ENCODE results near the gene FTO.

FTO gene

DNA sequence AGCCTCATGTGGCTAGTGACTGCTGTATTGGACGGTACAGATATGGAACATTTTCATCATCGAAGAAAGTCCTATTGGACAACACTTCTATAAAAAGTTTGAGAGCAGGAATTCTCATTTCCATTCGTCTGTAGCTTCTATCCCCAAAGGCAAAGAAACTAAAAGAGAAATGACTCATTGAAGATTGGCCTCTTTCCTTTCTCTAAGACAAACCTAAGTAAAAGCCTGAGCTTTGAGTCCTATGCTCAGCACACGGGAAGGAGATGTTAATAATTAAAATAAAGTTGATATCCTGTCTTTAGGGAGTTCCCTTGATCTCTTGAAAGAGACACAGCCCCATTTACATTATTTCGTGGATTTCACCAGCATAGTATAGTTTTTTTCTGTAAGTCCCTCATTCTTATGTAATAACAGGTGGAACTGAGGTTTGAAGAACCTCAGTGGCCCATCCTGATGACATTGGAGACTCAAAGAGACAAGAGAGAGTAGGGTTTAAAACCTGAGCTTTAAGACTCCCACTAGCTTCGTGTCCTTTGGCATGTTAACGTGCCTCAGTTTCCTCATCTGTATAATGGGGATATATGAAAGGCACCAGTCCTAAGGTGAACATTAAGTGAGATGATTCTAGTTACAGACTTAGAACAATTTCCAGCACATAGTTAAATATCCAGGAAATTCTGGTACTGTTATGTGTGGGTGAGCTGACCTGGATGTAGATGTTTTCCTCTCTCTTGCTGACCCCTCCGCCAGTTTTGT is 408.7 kb downstream of the FTO start:
- FAIRE-seq, result no peak
- no peak for DNase-seq (ENCODE audit: low spot score)

DNA sequence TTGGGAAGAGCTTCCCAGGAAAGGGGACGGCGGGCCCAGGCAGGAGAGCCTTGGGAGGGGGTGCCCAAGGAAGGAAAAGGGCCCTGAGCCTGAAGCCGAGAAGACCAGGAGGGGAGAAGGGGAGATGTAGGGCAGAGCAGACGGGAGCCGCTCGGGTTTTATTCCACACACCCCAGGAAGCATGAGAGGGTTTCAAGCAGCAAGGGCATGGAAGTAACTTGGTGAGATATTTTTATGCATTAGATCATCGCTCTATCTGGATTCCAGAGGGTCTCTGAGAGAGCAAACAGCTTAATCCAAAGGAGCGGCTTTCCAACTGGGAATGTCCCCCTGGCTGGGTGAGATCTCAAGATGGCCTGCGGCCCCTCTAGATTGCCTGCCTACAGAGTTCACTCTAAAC is 411.6 kb downstream of the FTO start:
- DNase-seq (ENCODE audit: low spot score) (no peak), FAIRE-seq (no peak)

DNA sequence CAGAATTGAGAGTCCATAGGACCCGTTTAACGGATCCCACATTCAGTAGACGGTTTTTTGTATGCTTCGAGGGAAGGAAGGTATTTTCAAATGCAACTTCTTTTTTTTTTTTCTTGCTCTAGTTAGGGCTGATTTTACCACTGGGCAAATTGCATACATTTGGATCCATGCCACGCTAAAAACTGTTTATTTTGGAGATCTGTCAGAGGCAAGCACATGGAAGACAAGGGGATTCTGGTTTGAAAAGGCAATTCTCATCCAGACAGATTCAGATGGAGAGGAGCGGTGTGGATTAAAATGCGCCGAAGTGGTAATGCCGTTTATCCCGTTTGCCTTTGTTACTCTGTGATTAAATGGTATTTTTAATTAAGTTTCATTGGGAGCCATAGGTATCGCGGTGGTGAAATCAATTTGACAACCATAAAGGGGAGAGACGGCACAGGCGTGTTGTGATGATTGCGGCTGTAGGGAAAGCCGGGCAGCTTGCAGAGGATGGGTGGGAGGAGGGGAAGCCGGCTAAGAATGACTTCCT is 412.2 kb downstream of the FTO start:
- DNase-seq (ENCODE audit: low spot score) (no peak), FAIRE-seq (no peak)

GRCh38 chr16:54118846-54119245 is 414.9 kb downstream of the FTO start:
- FAIRE-seq (no peak), DNase-seq (ENCODE audit: low spot score) (no peak)

GRCh38 chr16:54120846-54121480 is 417.0 kb downstream of the FTO start:
- DNase-seq (ENCODE audit: low spot score) (no peak), FAIRE-seq (no peak)

- FAIRE-seq (no peak), DNase-seq (ENCODE audit: low spot score) (no peak)
Observed at GRCh38 chr16:54121539-54122295, 417.8 kb downstream of the FTO start.

GRCh38 chr16:54123766-54124165 is 419.8 kb downstream of the FTO start:
- no peak for FAIRE-seq
- DNase-seq (ENCODE audit: low spot score), result no peak

- DNase-seq (ENCODE audit: low spot score), result no peak
- no peak for FAIRE-seq
Observed at GRCh38 chr16:54125751-54126655, 422.0 kb downstream of the FTO start.

GRCh38 chr16:54126907-54127306 is 423.0 kb downstream of the FTO start:
- FAIRE-seq, result no peak
- DNase-seq (ENCODE audit: low spot score), result no peak

DNA sequence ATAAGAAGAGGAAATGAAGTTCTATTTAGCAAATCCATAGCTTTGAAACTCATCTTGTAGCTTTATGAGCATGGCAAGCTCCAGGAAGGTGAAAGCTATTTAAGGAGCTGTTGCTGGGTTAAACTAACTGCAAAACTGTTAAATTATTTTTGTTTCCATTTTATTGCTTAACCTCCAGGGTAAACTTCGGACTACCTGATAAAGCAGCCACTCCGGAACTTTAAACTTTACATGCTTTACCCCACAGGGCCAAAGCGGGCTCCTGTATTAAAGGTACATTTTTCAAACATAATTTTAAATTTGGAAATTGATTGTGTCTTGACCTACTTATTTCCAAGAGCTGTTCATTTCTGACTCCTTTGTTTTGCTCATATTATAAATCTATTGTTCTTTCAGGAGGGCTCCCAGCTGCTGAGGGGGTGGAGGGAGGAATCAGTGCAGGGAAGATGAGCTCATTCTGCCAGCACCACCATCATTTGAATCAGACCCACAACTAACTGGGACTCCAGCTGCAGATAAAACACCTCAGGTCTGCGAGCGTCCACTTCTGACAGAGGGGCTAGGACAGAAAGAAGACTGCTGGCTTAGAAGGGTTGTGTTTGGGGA is 424.8 kb downstream of the FTO start:
- FAIRE-seq, result no peak

GRCh38 chr16:54129810-54130209 is 425.9 kb downstream of the FTO start:
- no peak for DNase-seq (ENCODE audit: low spot score)
- FAIRE-seq, result no peak

More for the DNA sequence above, 424.8 kb downstream of the FTO start:
- DNase-seq (ENCODE audit: low spot score), result no peak

DNA sequence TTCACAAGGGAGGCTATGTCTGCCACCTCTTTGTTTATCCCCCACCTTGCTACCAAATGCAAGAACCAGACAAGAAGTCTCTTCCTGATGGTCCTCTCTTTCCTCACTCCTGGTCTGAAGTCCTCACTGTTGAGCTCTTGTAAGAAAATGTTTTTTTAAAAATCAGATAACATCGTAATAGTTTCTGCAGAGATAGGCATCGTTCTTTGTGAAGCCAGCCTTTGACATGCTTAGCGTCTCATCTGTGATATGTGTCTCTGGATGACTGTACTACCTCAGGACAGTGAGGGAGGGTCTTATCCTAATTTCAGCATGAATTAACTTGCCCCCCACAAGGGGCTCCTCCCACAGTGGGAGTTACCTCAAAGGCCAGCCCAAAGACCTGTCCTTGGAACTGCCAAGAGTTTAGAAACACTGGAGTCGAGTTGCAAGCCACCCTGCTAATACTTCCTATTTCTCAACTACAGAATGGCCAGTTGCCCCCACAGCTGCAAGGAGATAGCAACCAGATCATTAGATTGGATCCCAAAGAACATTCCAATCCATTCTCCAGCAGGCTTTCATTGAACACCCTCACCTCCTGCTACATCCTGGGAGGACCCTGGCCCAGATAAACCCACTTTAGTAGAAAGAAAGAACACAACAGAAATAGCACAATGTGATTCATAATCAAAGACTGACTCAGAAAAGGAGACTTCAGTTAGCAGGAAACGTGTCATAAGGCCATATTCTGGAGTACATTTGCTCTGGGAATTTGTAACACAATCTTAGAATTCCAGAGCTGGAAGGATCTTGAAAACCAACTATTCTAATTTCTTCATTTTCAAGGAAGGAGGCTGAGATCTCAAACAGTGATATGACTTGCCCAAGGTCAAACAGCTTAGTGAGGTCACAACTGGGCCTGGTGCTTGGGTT is 431.7 kb downstream of the FTO start:
- FAIRE-seq (no peak), DNase-seq (ENCODE audit: low spot score) (no peak)

- FAIRE-seq (no peak), DNase-seq (ENCODE audit: low spot score) (no peak)
Observed at GRCh38 chr16:54136276-54136625, 432.3 kb downstream of the FTO start.

DNA sequence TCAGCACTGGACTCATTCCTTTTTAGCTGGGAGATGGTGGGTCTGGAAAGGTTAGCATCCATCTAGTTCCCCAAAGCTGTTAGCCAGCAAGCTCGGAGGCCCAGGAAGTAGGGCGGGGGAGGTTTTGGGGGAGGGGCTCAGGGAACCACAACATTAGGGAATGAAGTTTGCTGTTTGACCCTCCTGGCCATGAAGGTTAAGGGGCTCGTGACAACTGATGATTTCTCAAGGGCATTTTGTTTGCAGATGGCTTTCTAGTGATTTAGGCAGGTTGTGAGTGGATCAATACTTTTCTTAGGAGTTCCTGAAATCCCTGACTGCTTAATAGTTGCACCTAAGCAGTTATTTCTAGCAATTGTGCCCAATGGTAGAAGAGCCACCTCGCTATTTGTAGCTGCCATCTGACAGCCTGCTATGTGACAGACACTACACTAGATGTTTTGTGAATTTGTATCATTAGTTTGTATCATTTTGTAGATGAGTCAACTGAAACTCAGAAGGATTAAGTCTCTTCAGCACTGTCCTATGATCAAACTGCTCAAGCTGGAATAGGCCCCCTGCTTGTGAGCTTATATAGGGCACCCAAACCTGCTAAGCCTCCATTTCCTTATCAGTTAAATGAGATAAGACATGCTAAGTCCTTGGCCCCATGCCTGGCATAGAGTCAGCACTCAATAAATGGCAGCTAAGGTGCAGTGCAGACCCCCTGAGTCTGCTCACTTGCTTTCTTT is 436.3 kb downstream of the FTO start:
- no peak for FAIRE-seq
- no peak for DNase-seq (ENCODE audit: low spot score)

DNA sequence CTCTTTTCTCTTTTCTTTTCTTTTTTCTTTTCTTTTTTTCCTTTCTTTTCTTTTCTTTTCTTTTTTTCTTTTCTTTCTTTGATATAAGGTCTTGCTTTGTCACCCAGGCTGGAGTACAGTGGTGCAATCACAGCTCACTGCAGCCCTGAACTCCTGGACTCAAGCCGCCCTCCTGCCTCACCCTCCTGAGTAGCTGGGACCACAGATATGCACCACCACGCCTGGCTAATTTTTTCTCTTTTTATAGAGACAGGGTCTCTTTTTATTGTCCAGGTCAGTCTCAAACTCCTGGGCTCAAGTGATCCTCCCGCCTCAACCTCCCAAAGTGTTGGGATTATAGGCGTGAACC is 436.8 kb downstream of the FTO start:
- no peak for DNase-seq (ENCODE audit: low spot score)
- FAIRE-seq, result no peak

GRCh38 chr16:54142787-54143186 is 438.8 kb downstream of the FTO start:
- no peak for DNase-seq (ENCODE audit: low spot score)
- FAIRE-seq, result no peak

DNA sequence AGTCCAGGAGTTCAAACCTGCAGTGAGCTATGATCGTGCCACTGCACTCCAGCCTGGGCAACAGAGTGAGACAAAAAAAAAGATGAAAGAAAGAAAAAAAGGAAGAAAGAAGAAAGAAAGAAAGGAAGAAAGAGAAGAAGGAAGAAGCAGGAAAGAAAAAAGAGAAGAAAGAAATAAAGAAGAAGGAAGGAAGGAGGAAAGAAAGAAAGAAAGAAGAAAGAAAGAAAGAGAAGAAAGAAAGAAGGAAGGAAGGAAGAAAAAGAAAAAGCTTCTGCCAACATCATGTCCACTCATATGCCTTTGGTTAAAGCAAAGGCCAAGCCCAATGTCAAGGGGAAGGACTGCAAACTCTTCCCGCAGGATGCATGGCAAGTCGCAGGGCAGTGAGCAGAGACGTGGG is 439.5 kb downstream of the FTO start:
- DNase-seq (ENCODE audit: low spot score) (no peak), FAIRE-seq (no peak)

DNA sequence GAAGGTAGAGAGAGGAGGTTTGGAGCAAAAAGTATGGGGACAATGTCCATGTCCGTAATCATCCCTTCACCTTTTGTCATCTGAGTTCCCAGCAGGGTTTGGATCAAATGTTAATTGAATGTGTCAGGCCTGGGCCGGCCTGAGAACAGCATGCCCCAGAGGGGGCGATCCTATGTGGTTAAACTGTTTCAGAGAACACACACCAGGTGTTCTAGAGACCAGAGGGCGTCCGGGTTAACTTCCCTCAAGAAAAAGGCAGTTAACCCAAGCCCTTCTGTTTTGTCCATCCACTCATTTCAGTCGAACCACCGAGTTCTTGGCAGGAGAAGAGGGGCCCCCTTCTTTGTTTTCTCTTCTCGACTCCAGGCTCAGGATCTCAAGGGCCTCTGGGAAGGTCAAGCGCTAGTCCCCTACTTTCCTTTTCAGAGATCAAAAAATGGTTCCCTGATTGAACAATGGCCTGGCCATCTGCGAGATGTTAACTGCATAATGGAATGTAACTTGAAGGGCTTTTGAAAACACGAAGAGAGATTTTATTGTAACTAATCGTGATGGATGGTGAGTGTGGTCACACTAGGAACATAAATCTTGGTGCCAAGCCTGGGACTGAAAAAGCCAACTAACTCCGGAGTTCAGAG is 440.1 kb downstream of the FTO start:
- FAIRE-seq (no peak), DNase-seq (ENCODE audit: low spot score) (no peak)

GRCh38 chr16:54144572-54144947 is 440.6 kb downstream of the FTO start:
- FAIRE-seq (no peak), DNase-seq (ENCODE audit: low spot score) (no peak)
